CD4-positive, alpha-beta T cell treated with Interleukin-21 for 1 hour (primary cell): Measurements from ENCODE around the gene AUTS2.
A peak's percentile ranks its signal among the peaks of the same experiment; 100 is the strongest.

Source experiments
- DNase-seq: peaks from one replicate; pipeline ENCODE4 v3.0.0-alpha.2; 2020

Gene AUTS2

GRCh38 chr7:69625798-69626197 lies 27.5 kb downstream of the AUTS2 start:
- no peak for DNase-seq

- DNase-seq, result no peak
These were observed 32.0 kb downstream of the AUTS2 start for GRCh38 chr7:69630292-69630691.

GRCh38 chr7:69631131-69631530 lies 32.9 kb downstream of the AUTS2 start:
- DNase-seq, result no peak

GRCh38 chr7:69632280-69632679 lies 34.0 kb downstream of the AUTS2 start:
- no peak for DNase-seq

GRCh38 chr7:69633122-69633831 lies 35.0 kb downstream of the AUTS2 start:
- DNase-seq, result no peak

- no peak for DNase-seq
These were observed 37.4 kb downstream of the AUTS2 start for GRCh38 chr7:69635555-69636185.

GRCh38 chr7:69638674-69639073 lies 40.4 kb downstream of the AUTS2 start:
- no peak for DNase-seq

GRCh38 chr7:69640216-69640615 lies 41.9 kb downstream of the AUTS2 start:
- no peak for DNase-seq

GRCh38 chr7:69640925-69641594 lies 42.8 kb downstream of the AUTS2 start:
- DNase-seq, result no peak

- DNase-seq, result no peak
These were observed 45.0 kb downstream of the AUTS2 start for GRCh38 chr7:69643265-69643664.

- DNase-seq, result no peak
These were observed 45.6 kb downstream of the AUTS2 start for GRCh38 chr7:69643708-69644445.

GRCh38 chr7:69645683-69646082 lies 47.4 kb downstream of the AUTS2 start:
- DNase-seq, result no peak

GRCh38 chr7:69651101-69651590 lies 52.9 kb downstream of the AUTS2 start:
- peak; percentile 11 for DNase-seq

GRCh38 chr7:69652947-69653701 lies 54.8 kb downstream of the AUTS2 start:
- DNase-seq, result no peak

GRCh38 chr7:69653806-69654205 lies 55.5 kb downstream of the AUTS2 start:
- no peak for DNase-seq

- no peak for DNase-seq
These were observed 56.1 kb downstream of the AUTS2 start for GRCh38 chr7:69654381-69654780.

- DNase-seq, result no peak
These were observed 56.8 kb downstream of the AUTS2 start for GRCh38 chr7:69654849-69655707.

- DNase-seq, result no peak
These were observed 57.8 kb downstream of the AUTS2 start for GRCh38 chr7:69656077-69656476.

- DNase-seq, result no peak
These were observed 58.6 kb downstream of the AUTS2 start for GRCh38 chr7:69656890-69657289.

- DNase-seq, result no peak
These were observed 59.1 kb downstream of the AUTS2 start for GRCh38 chr7:69657331-69657730.

- no peak for DNase-seq
These were observed 59.7 kb downstream of the AUTS2 start for GRCh38 chr7:69657985-69658384.

- DNase-seq, result no peak
These were observed 61.7 kb downstream of the AUTS2 start for GRCh38 chr7:69659983-69660382.
